Measurements from ENCODE around the gene ST6GALNAC6. TPM values are rescaled to one million over a fixed set of nuclear protein-coding genes. Genes with fewer than 3 reads are reported as not detected.

Gene ST6GALNAC6
- polyA plus RNA-seq, 1 experiment: 40.6 TPM

DNA sequence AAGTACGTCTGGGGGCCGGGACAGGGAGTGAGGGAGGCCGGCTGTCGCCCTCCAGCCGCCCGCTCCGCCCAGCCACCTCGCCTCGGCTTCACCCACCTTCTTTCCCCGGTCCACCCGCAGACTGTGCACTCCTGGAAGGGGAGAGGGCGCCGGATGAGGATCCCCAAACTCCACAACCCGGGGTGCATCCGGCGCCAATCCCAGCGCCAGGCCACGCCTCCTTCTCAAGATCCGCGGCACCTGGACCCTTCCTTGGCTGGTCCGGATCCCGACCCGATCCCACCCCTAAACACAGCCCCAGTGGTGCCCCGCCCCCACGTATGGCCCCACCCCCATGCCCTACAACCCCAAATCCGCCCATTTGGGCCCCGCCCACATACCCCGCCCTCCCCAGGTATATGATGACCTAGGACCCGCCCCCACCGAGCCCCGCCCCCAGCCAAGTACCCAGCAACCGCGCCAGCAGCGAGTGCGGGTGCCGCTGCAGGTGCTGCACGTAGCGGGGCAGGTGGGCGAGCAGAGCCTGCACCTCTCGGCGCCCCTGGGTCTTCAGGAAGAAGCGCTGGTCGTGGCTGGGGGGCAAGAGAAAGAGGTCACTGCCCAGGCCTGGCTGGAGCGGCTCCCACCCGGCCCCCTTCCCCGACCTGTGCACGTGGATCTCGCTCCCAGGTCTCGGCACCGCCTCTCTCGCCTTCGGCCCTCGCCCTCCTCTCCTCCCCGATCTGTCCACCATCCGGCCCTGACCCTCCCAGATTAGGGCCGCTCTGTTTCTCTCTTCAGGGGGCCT, 28.0 kb upstream of the ST6GALNAC6 start:
- Histone ChIP-seq H3K27me3 (ENCODE audit: control insufficient read depth, insufficient read depth, low read length) (no peaks in the 10 kb centered on the region), H3K9me3 (ENCODE audit: control insufficient read depth, insufficient read depth, low read length) (no peaks in the 10 kb centered on the region; the same call in 1 of the 2 replicates), H3K27ac (ENCODE audit: low read depth, low read length) (no peak overlapping the region), H3K4me3 (ENCODE audit: low read depth, low read length) (peak overlapping the region; percentile 29)
- no peak for DNase-seq (ENCODE audit: low read depth, low spot score)
- TF ChIP-seq, protein P1, sequence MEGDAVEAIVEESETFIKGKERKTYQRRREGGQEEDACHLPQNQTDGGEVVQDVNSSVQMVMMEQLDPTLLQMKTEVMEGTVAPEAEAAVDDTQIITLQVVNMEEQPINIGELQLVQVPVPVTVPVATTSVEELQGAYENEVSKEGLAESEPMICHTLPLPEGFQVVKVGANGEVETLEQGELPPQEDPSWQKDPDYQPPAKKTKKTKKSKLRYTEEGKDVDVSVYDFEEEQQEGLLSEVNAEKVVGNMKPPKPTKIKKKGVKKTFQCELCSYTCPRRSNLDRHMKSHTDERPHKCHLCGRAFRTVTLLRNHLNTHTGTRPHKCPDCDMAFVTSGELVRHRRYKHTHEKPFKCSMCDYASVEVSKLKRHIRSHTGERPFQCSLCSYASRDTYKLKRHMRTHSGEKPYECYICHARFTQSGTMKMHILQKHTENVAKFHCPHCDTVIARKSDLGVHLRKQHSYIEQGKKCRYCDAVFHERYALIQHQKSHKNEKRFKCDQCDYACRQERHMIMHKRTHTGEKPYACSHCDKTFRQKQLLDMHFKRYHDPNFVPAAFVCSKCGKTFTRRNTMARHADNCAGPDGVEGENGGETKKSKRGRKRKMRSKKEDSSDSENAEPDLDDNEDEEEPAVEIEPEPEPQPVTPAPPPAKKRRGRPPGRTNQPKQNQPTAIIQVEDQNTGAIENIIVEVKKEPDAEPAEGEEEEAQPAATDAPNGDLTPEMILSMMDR (IDR thresholded peaks at IDR 0.05; ENCODE audit: low read depth, low read length): no peak
- CTCF ChIA-PET: interaction anchor here (1.0 kb wide), 1 partner anchor 8 kb away, joined by 3 read pairs; no protein-coding TSS in a partner anchor
- POLR2A ChIA-PET: no interaction called here

DNA sequence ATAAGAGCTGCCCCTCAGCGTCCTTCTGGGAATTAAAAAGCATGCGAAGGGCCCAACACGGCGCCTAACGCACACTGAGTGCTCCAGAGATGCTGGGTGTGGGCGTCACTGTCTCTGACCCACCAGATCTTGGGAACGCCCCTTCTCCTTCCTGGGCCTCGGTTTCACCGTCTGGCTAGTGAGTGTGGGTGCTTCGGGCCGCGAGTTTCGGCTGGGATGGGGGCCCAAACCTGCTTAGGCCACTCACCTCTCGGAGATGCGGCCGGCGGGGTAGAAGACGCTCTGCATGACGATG, 27.4 kb upstream of the ST6GALNAC6 start:
- H3K27ac ChIP-seq (ENCODE audit: low read depth, low read length): no peak overlapping the region
- no peaks in the 10 kb centered on the region; the same call in 1 of the 2 replicates for H3K9me3 ChIP-seq (ENCODE audit: control insufficient read depth, insufficient read depth, low read length)
- H3K27me3 ChIP-seq (ENCODE audit: control insufficient read depth, insufficient read depth, low read length): no peaks in the 10 kb centered on the region
- TF ChIP-seq, protein P1 (IDR thresholded peaks at IDR 0.05; ENCODE audit: low read depth, low read length): no peak
- CTCF ChIA-PET: no interaction called here
- peak overlapping the region; percentile 29 for H3K4me3 ChIP-seq (ENCODE audit: low read depth, low read length)
- no peak for DNase-seq (ENCODE audit: low read depth, low spot score)
- POLR2A ChIA-PET: no interaction called here

DNA sequence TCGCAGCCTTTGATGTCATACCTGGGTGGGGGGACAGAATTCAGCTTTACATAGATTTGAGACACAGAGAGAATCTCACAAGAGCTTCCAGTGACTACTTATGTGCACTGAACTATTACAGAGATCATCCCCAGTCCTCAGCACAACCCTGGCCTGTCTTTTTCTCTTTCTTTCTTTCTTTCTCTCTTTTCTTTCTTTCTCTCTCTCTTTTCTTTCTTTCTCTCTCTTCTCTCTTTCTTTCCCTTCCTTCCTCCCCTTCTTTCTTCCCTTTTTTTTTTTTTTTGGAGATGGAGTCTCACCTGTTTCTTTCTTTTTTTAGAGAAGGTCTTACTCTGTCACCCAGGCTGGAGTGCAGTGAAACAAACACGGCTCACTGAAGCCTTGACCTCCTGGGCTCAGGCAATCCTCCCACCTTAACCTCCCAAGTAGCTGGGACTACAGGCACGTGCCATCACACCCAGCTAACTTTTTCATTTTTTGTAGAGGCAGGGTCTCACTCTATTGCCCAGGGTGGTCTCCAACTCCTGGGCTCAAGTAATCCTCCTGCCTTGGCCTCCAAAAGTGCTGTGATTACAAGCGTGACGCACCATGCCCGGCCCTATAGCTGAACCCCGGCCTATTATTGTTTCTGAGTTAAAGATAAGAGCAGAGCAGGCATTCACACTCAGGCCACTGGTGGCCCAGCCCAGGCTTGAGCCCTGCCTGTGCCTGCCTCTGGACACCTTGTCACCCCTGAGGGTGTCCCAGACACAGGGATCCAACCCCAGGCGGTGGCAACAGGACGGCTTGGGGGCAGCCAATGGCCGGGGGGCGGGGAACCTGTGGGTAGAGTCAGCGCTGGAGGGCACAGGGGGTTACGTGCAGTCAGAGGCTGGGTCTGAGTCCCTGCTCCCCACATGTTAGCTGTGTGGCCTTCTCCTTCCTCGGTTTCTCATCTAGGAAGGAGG, 26.8 kb upstream of the ST6GALNAC6 start:
- TF ChIP-seq, protein P1 (IDR thresholded peaks at IDR 0.05; ENCODE audit: low read depth, low read length): no peak
- no peak overlapping the region for H3K4me3 ChIP-seq (ENCODE audit: low read depth, low read length)
- H3K27ac ChIP-seq (ENCODE audit: low read depth, low read length): no peak overlapping the region
- no peaks in the 10 kb centered on the region; the same call in 1 of the 2 replicates for H3K9me3 ChIP-seq (ENCODE audit: control insufficient read depth, insufficient read depth, low read length)
- no peaks in the 10 kb centered on the region for H3K27me3 ChIP-seq (ENCODE audit: control insufficient read depth, insufficient read depth, low read length)
- ChIA-PET POLR2A (interaction anchor here (0.7 kb wide), 1 partner anchor 315 kb away, joined by 7 read pairs; no protein-coding TSS in a partner anchor), CTCF (interaction anchor here (0.8 kb wide), 1 partner anchor 13 kb away, joined by 5 read pairs; no protein-coding TSS in a partner anchor)
- DNase-seq (ENCODE audit: low read depth, low spot score): no peak

DNA sequence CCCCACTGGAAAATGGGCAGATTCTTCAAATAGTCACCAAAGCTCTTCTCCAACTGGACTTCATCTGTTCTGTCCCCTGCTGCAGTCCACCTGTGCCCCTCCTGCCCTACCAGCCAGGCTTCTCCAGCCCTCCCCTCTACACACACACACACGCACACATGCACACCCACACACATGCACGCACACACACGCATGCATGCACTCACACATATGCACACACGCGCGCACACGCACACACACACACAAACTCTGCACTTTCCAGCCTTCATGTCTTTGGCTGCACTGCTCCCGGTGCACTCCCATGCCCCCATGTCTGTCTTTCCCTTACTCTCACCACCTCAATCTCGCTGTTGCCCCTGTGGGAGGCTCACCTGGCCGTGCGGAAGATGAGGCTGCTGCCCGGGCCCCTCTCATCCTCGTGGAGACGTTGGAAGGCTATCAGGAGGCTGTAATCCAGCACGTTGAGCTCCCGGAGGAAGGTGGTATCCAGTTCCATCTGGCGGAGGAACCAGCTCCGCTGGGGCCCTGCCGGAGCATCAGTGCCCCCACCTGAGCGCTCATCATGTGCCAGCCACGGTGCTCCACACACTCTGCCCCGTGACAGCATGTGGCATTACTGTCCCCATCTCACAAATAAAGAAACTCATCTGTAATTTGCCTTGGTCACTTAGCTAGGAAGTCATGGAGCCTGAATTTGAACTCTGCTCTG, 25.5 kb upstream of the ST6GALNAC6 start:
- POLR2A ChIA-PET: interaction anchor here (0.7 kb wide), 1 partner anchor 170 kb away, joined by 4 read pairs; no protein-coding TSS in a partner anchor
- Histone ChIP-seq H3K9me3 (ENCODE audit: control insufficient read depth, insufficient read depth, low read length) (no peaks in the 10 kb centered on the region; the same call in 1 of the 2 replicates), H3K27ac (ENCODE audit: low read depth, low read length) (no peak overlapping the region), H3K4me3 (ENCODE audit: low read depth, low read length) (no peak overlapping the region), H3K27me3 (ENCODE audit: control insufficient read depth, insufficient read depth, low read length) (no peaks in the 10 kb centered on the region)
- CTCF ChIA-PET: interaction anchor here (2.0 kb wide), 1 partner anchor 193 kb away, joined by 8 read pairs; no protein-coding TSS in a partner anchor
- TF ChIP-seq, protein P1 (IDR thresholded peaks at IDR 0.05; ENCODE audit: low read depth, low read length): no peak
- DNase-seq (ENCODE audit: low read depth, low spot score): no peak
